GM18907 (cell line): ENCODE measurements around the gene DLL1.

ENCODE experiments used
- ATAC-seq: cut with Tn5 transposase; IDR thresholded peaks from one replicate; pipeline ENCODE4 v1.9.1; 2021; ENCODE audit warnings: mild to moderate bottlenecking, moderate library complexity; ENCODE audit not compliant: unreplicated experiment

The DLL1 gene

GRCh38 chr6:170234419-170234818, 56.5 kb downstream of the DLL1 start:
- no peak for ATAC-seq

GRCh38 chr6:170233286-170234205, 57.3 kb downstream of the DLL1 start:
- ATAC-seq, result no peak
